ENCODE results near the gene THEM4.

GRCh38 chr1:151949371-151950193 is 40.3 kb upstream of the THEM4 start:
- TF ChIP-seq, protein P1, sequence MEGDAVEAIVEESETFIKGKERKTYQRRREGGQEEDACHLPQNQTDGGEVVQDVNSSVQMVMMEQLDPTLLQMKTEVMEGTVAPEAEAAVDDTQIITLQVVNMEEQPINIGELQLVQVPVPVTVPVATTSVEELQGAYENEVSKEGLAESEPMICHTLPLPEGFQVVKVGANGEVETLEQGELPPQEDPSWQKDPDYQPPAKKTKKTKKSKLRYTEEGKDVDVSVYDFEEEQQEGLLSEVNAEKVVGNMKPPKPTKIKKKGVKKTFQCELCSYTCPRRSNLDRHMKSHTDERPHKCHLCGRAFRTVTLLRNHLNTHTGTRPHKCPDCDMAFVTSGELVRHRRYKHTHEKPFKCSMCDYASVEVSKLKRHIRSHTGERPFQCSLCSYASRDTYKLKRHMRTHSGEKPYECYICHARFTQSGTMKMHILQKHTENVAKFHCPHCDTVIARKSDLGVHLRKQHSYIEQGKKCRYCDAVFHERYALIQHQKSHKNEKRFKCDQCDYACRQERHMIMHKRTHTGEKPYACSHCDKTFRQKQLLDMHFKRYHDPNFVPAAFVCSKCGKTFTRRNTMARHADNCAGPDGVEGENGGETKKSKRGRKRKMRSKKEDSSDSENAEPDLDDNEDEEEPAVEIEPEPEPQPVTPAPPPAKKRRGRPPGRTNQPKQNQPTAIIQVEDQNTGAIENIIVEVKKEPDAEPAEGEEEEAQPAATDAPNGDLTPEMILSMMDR (IDR thresholded peaks at IDR 0.05): no peak
- TF ChIP-seq POLR2AphosphoS5 (IDR thresholded peaks at IDR 0.05) (no peak), EP300 (IDR thresholded peaks at IDR 0.05) (no peak)
